ENCODE measurements around the gene S100A9.
A peak's percentile ranks its signal among the peaks of the same experiment; 100 is the strongest.

S100A9 gene

GRCh38 chr1:153389973-153390879 lies 32.6 kb downstream of the S100A9 start:
- no peak for DNase-seq (ENCODE audit: low read depth in 2 of 2)

- DNase-seq (ENCODE audit: low read depth in 2 of 2), result no peak
These were observed 33.5 kb downstream of the S100A9 start, which contains the start of gene S100A8 for GRCh38 chr1:153390938-153391710. Gene S100A8 (minus strand): TSS chr1:153391073. CDS start chr1:153390535, 538 bp downstream.

- DNase-seq (ENCODE audit: low read depth in 2 of 2), result no peak
These were observed 34.6 kb downstream of the S100A9 start for GRCh38 chr1:153392258-153392657.

GRCh38 chr1:153392822-153393221 lies 35.2 kb downstream of the S100A9 start:
- DNase-seq (ENCODE audit: low read depth in 2 of 2), result no peak

GRCh38 chr1:153393926-153394325 lies 36.3 kb downstream of the S100A9 start:
- no peak for DNase-seq (ENCODE audit: low read depth in 2 of 2)

- DNase-seq (ENCODE audit: low read depth in 2 of 2), result no peak
These were observed 36.7 kb downstream of the S100A9 start for GRCh38 chr1:153394391-153394790.

GRCh38 chr1:153395136-153395685 lies 37.6 kb downstream of the S100A9 start:
- no peak for DNase-seq (ENCODE audit: low read depth in 2 of 2)

- DNase-seq (ENCODE audit: low read depth in 2 of 2), result no peak
These were observed 38.1 kb downstream of the S100A9 start for GRCh38 chr1:153395776-153396175.

GRCh38 chr1:153396461-153396860 lies 38.8 kb downstream of the S100A9 start:
- DNase-seq (ENCODE audit: low read depth in 2 of 2), result no peak

- DNase-seq (ENCODE audit: low read depth in 2 of 2), result no peak
These were observed 39.6 kb downstream of the S100A9 start for GRCh38 chr1:153397051-153397923.

- DNase-seq (ENCODE audit: low read depth in 2 of 2), result no peak
These were observed 40.4 kb downstream of the S100A9 start for GRCh38 chr1:153397924-153398651.

GRCh38 chr1:153399401-153400055 lies 41.9 kb downstream of the S100A9 start:
- DNase-seq (ENCODE audit: low read depth in 2 of 2), result no peak

- no peak for DNase-seq (ENCODE audit: low read depth in 2 of 2)
These were observed 42.6 kb downstream of the S100A9 start for GRCh38 chr1:153400244-153400643.

- no peak for DNase-seq (ENCODE audit: low read depth in 2 of 2)
These were observed 43.8 kb downstream of the S100A9 start for GRCh38 chr1:153401461-153401860.

GRCh38 chr1:153402226-153402625 lies 44.6 kb downstream of the S100A9 start:
- no peak for DNase-seq (ENCODE audit: low read depth in 2 of 2)

- DNase-seq (ENCODE audit: low read depth in 2 of 2), result no peak
These were observed 45.9 kb downstream of the S100A9 start for GRCh38 chr1:153403421-153404085.

GRCh38 chr1:153404086-153404635 lies 46.5 kb downstream of the S100A9 start:
- no peak for DNase-seq (ENCODE audit: low read depth in 2 of 2)

- DNase-seq (ENCODE audit: low read depth in 2 of 2), result peak in 1 of 2 donors; percentile 11
These were observed 47.1 kb downstream of the S100A9 start for GRCh38 chr1:153404768-153405167.

Measured in stimulated activated CD8-positive, alpha-beta memory T cell treated with anti-CD3 and anti-CD28 coated beads, Interleukin-7, amount 100 ng/mL, for 4 hours (primary cell).